Ovary (tissue), 3 donors: ENCODE measurements around the gene PITPNB.

Experiments
- CTCF ChIP-seq, 3 donors: fragments of 450-650 bp in 2 of 3; fragments of 200-600 bp in 1 of 3; IDR thresholded peaks; one replicate each; pipeline versions ENCODE4 v1.5.1 to v1.8.0; 2016 to 2022; ENCODE audit warnings: antibody characterized with exemption in 3 of 3, mild to moderate bottlenecking in 1 of 3
- EP300 ChIP-seq: sonication (generic); formaldehyde crosslinking; IDR thresholded peaks from one replicate; pipeline ENCODE4 v1.6.1; 2017; ENCODE audit warnings: antibody characterized with exemption
- donor health status: DM: no; HTN: no; CAD: no.

GRCh38 chr22:27883656-27884350 lies 35.3 kb downstream of the PITPNB start:
- TF ChIP-seq CTCF (IDR thresholded peaks at IDR 0.05) (no peak), EP300 (no peak)
